HG02981 (cell line): ENCODE results near the gene CCDC137.

Source experiments
- ATAC-seq: cut with Tn5 transposase; IDR thresholded peaks from one replicate; pipeline ENCODE4 v1.9.1; 2021; ENCODE audit warnings: mild to moderate bottlenecking, moderate library complexity; ENCODE audit not compliant: unreplicated experiment

Gene CCDC137

GRCh38 chr17:81714412-81715106 lies 48.0 kb downstream of the CCDC137 start:
- no peak for ATAC-seq

GRCh38 chr17:81715107-81715871 lies 48.8 kb downstream of the CCDC137 start:
- ATAC-seq: no peak

GRCh38 chr17:81715872-81716673 lies 49.5 kb downstream of the CCDC137 start:
- ATAC-seq: no peak

- no peak for ATAC-seq
Observed at GRCh38 chr17:81716674-81716996, 50.1 kb downstream of the CCDC137 start.

DNA sequence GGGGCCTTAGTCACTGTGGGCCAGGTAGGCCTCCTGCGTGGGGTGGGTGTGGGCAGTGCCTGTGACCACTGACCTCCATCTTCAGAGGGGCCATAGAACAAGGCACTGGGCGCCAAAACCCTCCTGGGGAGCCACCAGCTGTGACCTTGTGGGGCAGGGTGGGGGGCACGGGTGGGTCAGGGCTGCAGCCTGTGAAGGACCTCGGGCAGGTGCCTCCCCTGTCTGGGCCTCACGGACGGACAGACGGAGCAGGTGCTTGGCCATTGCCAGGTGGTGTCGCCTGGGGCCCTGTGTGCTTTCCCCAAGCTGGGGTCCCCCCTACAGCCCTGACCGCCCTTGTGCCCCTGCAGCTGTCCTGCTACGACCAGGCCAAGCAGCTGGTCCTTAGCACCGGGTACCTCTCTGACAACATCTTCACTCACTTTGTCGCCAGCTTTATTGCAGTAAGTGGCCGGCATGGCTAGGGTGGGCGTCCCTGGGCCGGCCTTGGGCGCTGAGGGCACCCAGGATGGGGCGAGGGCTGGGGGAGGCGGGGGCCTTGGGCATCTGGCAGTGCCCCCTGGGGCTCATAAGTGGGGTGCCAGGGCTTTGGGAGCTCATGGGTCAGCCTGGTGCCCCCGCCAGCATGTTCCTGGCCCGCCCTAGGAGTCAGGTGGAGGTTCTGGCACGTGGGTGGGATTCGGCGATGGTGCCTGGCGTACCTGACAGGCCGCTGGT lies 50.7 kb downstream of the CCDC137 start:
- no peak for ATAC-seq

DNA sequence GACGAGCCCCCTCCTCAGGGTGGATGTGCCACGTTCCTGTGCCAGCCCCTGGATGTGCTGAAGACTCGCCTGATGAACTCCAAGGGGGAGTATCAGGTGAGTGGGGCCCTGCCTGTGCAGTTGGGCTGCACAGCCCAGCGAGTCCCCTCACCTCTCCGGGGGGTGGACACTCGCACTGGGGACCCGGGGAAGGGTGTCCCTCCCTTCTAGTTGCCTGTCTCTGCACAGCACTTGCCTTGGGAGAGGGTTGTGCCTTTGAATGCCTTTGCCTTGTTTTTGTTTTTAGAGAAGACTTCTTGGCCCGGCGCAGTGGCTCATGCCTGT lies 51.2 kb downstream of the CCDC137 start:
- ATAC-seq: no peak

DNA sequence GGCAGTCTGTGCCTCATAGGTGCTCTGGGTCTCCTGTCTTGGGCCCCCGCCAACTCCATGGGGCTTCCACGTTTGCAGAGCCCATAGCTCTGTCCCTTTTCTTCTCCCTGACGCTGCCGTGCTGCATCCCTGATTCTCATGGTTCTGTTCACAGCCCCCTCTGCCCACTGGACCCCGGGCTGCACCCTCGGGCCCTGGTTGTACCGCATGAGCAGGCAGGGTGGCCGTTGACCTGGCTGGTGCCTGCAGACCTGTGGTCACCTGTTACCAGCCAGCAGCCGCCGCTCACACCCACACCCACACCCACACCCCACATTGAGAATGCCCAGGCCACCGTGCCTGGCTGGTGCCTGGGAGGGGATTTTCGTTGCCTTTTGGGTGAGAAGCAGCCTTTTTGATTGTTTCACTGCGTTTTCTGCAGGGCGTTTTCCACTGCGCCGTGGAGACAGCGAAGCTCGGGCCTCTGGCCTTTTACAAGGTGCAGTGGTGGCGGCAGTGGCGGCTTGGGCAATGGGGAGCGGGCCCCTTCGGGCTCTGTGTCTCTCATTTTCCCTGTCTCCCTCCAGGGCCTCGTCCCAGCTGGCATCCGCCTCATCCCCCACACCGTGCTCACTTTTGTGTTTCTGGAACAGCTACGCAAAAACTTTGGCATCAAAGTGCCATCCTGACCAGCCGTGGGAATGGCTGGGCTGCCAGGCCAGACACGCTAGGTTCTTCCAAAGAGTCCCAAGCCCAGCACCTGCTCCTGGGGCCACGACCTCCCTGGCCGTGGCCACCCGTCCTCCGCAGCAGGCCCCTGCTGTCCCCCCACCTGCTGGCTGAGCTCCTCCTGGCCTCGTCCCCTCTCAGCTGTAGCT lies 53.1 kb downstream of the CCDC137 start:
- ATAC-seq: no peak

DNA sequence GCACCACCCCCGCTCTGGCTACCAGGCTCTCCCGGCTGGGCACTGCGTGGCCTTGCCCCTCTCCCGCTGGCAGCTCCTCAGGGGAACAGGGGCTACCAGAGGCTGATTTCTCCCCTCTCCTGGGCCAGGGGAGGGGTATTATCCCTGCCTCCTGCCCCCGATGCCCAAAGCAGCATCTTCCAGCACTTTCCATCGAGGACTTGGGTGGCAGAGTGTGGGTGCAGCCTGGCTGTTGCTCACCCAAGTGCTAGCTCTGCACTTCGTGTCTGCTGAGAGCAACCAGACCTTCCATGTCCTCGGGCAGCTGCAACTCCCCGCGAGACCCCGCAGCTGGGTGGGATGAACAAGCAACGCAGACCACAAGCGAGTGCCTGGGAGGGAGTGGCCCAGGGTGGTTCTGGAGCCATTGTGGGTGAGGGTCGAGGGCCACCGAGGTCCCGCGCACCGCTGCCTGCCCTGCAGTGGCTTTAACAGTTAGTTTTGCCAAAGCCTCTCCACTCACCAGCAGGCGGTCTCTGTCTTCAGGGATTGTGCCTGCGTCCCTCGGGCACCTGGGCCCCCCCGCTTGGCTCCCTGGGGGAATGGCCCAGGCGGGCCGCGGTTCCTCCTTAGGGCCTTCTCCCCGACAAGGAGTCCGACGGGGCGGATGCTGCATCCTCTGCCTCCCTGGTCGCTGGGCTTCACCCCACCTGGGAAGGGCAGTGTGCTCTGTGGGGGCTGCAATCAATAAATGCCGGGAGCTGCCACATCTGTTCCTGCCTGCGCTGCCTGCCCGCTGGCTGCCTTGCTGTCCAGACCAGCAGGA lies 53.9 kb downstream of the CCDC137 start:
- ATAC-seq: no peak

DNA sequence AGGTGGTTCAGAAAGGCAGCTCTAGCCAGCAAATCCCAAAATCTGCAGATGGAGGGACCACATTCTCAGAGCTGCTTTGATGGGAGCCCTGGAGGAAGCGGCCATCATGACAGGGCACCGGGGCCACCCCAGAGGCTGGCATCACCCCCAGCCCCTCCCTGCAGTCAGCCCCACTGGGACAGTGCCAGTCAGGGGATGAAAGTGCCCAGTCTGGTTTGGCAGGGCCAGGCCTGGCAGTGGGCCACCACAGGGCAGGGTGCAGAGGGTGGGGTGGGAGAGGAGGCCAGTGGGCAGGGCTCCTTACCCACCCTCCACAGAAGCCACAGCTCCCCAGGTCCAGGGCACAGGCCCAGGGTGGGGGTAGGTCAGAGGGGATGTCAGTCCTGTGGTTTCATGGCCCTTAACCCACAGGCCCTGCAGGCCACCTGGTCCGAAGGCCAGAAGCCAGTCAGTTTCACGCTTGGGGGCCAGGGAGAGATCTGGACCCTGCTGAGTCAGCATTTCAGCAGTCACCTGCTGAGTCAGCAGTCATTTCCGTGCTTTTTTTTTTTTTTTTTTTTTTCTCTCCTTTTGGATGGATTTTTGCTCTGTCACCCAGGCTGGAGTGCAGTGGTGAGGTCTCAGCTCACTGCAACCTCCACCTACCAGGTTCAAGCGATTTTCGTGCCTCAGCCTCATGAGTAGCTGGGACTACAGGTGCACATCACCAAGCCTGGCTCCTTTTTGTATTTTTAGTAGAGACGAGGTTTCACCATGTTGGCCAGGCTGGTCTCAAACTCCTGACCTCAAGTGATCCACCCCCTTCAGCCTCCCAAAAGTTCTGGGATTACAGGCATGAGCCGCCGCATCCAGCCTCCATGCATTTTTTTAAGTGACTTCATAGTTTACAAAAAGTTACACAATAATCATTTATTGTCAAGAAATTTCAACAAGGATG lies 55.9 kb downstream of the CCDC137 start:
- no peak for ATAC-seq
